ENCODE data around the gene CENPP. TPM values are rescaled to one million over a fixed set of nuclear protein-coding genes. Genes with fewer than 3 reads are reported as not detected.

The CENPP gene
- total RNA-seq, 1 donor from 2014 or later: 4.3 TPM

- TF ChIP-seq, protein P1, sequence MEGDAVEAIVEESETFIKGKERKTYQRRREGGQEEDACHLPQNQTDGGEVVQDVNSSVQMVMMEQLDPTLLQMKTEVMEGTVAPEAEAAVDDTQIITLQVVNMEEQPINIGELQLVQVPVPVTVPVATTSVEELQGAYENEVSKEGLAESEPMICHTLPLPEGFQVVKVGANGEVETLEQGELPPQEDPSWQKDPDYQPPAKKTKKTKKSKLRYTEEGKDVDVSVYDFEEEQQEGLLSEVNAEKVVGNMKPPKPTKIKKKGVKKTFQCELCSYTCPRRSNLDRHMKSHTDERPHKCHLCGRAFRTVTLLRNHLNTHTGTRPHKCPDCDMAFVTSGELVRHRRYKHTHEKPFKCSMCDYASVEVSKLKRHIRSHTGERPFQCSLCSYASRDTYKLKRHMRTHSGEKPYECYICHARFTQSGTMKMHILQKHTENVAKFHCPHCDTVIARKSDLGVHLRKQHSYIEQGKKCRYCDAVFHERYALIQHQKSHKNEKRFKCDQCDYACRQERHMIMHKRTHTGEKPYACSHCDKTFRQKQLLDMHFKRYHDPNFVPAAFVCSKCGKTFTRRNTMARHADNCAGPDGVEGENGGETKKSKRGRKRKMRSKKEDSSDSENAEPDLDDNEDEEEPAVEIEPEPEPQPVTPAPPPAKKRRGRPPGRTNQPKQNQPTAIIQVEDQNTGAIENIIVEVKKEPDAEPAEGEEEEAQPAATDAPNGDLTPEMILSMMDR (IDR thresholded peaks at IDR 0.05): no peak
- ATAC-seq: no peak
- intact Hi-C loops (cut with DNase I): no loop called here
Observed at GRCh38 chr9:92510747-92511146, 185.0 kb downstream of the CENPP start.

DNA sequence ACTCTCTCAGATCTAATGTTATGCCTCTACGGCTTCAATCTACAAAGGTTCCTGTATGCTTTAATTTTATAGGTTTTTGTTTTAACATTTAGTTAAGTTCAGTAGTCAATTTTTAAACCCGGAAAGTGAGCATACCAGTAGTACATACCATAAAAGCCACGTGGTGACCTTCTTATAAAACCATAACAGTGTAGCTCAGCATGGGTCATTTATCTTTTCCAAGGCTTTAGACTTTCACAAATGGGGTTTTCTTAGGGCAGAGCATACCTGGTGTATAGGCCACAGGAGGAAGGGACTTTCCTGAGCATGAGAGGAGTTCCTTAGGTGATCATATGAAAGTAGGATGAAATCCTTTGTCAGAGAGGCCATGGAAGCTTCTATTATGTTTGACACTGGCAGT is 186.9 kb downstream of the CENPP start:
- no peak overlapping the region for H3K4me3 ChIP-seq

More at GRCh38 chr9:92510747-92511146, 185.0 kb downstream of the CENPP start:
- no peaks in the 10 kb centered on the region for H3K36me3 ChIP-seq
- H3K27me3 ChIP-seq (ENCODE audit: low read depth): no peaks in the 10 kb centered on the region
- DNase-seq: no peak
- H3K27ac ChIP-seq: no peak overlapping the region
- H3K9me3 ChIP-seq: no peaks in the 10 kb centered on the region
- peaks cover 6% of the 10 kb centered on the region for H3K4me1 ChIP-seq
- no peak overlapping the region for H3K4me3 ChIP-seq

GRCh38 chr9:92513349-92513748 is 187.6 kb downstream of the CENPP start:
- H3K36me3 ChIP-seq: no peaks in the 10 kb centered on the region
- no peaks in the 10 kb centered on the region for H3K9me3 ChIP-seq
- TF ChIP-seq, protein P1 (IDR thresholded peaks at IDR 0.05): no peak
- no peak for ATAC-seq
- H3K4me3 ChIP-seq: no peak overlapping the region
- no peaks in the 10 kb centered on the region for H3K27me3 ChIP-seq (ENCODE audit: low read depth)
- H3K4me1 ChIP-seq: no peaks in the 10 kb centered on the region
- intact Hi-C loops (cut with DNase I): no loop called here
- H3K27ac ChIP-seq: no peak overlapping the region
- DNase-seq: no peak

More for the DNA sequence above, 186.9 kb downstream of the CENPP start:
- ATAC-seq: no peak
- Histone ChIP-seq H3K36me3 (no peaks in the 10 kb centered on the region), H3K27ac (no peak overlapping the region), H3K27me3 (ENCODE audit: low read depth) (no peaks in the 10 kb centered on the region), H3K4me1 (no peaks in the 10 kb centered on the region), H3K9me3 (no peaks in the 10 kb centered on the region)
- DNase-seq: no peak
- TF ChIP-seq, protein P1 (IDR thresholded peaks at IDR 0.05): no peak
- intact Hi-C loops (cut with DNase I): no loop called here

DNA sequence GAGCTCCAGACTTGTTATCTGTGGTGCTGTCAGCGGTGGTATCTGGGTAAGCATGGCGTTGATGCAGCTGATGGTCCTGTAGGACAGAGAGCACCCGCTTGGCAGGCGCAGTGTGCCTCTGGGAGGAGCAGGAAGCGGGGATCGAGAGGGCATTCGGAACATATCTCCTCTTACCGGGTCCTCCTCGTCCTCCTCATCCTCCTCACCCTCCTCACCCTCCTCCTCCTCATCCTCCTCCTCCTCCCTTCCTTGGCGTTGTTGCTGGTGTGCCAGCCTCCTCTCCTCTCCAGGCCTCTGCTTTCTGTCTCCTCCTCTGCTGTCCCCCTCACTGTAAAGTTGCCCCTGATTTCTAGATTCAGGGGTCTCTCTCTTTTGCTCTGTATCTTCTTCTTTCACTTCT is 188.9 kb downstream of the CENPP start:
- DNase-seq: no peak

GRCh38 chr9:92516521-92516920 is 190.8 kb downstream of the CENPP start:
- Histone ChIP-seq H3K4me3 (no peak overlapping the region), H3K27ac (no peak overlapping the region), H3K36me3 (no peaks in the 10 kb centered on the region), H3K9me3 (no peaks in the 10 kb centered on the region), H3K27me3 (ENCODE audit: low read depth) (no peaks in the 10 kb centered on the region), H3K4me1 (no peaks in the 10 kb centered on the region)
- DNase-seq: no peak
- TF ChIP-seq, protein P1 (IDR thresholded peaks at IDR 0.05): no peak
- intact Hi-C loops (cut with DNase I): no loop called here
- ATAC-seq: no peak

More for the DNA sequence above, 188.9 kb downstream of the CENPP start:
- no peak overlapping the region for H3K4me3 ChIP-seq
- intact Hi-C loops (cut with DNase I): no loop called here
- no peak overlapping the region for H3K27ac ChIP-seq
- no peaks in the 10 kb centered on the region for H3K36me3 ChIP-seq
- no peaks in the 10 kb centered on the region for H3K4me1 ChIP-seq
- H3K9me3 ChIP-seq: no peaks in the 10 kb centered on the region
- H3K27me3 ChIP-seq (ENCODE audit: low read depth): no peaks in the 10 kb centered on the region
- no peak for ATAC-seq
- TF ChIP-seq, protein P1 (IDR thresholded peaks at IDR 0.05): no peak

DNA sequence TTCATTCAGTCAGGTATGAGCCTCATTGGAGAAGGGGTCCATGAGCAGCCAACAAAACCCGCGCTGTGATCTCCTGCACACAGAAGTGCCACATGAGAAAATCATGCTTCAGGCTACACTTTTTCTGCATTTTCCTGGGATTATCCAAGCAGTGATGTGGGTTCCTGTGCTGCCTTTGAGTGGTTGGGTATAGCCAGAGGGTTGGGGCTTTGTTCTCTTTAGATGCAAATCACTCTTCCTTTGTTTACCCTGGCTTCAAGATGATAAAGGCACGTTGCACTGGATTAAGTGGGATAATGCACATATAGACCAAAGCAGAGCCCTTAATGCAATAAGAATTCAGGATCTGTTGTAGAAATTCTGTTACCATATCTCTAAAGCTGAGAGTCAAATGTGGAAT is 191.3 kb downstream of the CENPP start:
- Histone ChIP-seq H3K9me3 (no peaks in the 10 kb centered on the region), H3K4me1 (no peaks in the 10 kb centered on the region), H3K36me3 (no peaks in the 10 kb centered on the region), H3K27ac (no peak overlapping the region), H3K27me3 (ENCODE audit: low read depth) (no peaks in the 10 kb centered on the region), H3K4me3 (no peak overlapping the region)
- intact Hi-C loops (cut with DNase I): no loop called here
- TF ChIP-seq, protein P1 (IDR thresholded peaks at IDR 0.05): no peak
- ATAC-seq: no peak
- DNase-seq: no peak
